HG02884 (cell line): ENCODE measurements around the gene SPECC1L.

ENCODE experiments used
- ATAC-seq: cut with Tn5 transposase; IDR thresholded peaks from one replicate; pipeline ENCODE4 v1.9.1; 2021; ENCODE audit warnings: mild to moderate bottlenecking, moderate library complexity; ENCODE audit not compliant: unreplicated experiment

SPECC1L gene

DNA sequence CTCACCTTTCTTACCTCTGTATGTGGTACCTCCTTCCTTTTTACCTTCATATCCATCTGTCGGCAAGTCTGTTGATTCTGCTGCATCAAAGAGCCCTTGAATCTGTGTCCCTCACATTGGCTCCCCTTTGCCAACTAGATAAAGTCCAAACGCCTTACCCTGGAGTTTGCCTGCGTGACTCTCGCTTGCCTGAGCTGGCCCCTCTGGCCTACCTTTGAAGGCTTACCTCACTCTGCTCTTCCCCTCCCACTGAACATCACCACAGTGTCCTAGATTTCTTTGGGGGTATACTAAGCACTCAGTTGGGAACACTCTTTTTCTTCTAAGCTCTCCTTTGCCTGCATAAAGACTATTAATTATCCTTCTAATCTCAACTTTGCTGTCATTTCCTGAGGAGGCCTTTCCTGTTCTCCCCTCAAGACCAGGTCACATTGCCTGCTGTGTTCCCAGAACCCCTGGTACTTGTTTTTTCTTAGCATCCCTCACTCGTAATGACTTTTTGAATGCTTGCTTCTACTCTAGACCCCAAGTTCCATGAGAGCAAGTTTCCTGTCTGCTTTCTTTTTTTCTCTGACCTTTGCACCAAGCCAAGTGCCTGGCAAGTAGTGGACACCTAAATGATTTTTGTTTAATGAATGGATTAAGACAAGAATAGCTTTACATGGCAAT lies 89.0 kb downstream of the SPECC1L start:
- no peak for ATAC-seq

DNA sequence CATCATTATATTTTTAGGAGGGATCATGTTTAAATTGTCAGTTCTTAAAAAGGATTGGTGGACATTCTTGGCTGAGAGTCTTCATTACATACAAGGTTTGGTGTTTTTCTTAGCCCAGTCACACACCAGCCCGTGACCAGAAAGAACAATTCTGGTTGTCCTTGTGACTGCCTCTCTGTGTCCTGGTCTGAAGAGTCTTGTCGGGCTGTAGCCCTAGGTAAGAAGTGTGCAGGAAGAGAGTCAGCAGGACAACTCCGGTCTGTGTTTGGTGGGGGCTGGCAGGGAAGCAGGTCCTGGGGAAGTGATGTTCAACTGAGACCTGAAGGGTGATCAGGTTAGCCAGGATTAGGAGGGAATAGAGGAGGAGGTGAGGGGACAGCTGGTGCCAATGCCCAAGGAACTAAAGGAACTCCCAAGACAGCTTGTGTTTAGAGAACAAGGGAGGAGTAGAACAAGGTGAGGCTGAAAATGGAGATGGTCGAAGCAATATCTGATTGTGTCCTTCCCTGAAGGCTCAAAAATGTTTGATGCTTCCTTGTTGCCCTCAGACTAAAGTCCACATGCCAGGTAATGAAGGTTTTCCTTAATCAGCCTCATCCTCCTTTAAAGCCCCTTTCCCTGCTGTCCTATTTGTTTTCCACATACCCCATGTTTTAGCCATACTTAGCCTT lies 91.5 kb downstream of the SPECC1L start:
- no peak for ATAC-seq

DNA sequence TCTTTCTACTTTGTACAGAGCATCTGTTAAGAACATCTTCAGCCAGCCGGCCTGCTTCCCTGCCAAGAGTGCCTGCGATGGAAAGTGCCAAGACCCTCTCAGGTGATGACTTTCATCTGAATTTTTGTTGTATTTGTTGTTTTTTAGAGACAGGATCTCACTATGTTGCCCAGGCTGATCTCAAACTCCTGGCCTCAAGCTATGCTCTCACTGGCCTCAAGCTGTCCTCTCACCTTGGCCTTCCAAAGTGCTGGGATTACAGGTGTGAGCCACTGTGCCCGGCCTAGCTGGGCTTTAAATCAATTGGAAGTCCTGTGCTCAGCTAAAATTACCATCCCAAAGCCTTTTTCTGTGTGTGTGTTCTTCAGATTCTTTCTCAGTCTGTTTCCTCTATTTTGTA lies 92.6 kb downstream of the SPECC1L start:
- ATAC-seq: no peak

DNA sequence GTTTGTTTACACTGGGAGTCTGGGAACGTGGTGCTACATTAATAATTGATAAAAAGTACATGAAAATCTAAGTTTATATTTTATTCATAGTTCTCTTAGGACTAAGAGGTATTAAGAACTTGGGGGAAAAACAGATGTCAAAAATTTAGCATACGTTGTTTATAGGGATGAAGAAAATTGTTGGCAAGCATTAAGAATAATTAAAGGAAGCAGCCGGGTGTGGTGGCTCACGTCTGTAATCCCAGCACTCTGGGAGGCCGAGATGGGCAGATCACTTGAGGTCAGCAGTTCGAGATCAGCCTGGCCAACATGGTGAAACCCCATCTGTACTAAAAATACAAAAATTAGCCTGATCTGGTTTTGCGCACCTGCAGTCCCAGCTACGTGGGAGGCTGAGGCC lies 96.1 kb downstream of the SPECC1L start:
- ATAC-seq: no peak

DNA sequence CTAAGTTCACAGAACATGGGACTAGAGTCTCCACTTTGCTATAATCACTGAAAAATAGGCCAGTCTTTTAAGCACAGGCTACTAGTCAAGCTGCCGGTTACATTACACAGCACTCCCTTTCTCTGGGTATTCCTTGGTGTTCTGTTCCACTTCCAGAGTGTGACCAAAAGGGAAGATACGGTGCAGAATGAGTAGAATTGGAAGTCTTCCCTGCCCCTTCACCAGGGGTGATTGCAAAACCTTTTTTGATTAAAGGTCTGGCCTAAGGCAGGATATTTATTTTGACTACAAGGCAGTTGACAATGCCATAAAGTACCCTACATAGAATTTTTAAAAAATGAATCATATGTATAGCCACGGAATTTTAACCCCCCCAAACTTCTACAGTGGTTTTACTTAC lies 97.2 kb downstream of the SPECC1L start:
- no peak for ATAC-seq

DNA sequence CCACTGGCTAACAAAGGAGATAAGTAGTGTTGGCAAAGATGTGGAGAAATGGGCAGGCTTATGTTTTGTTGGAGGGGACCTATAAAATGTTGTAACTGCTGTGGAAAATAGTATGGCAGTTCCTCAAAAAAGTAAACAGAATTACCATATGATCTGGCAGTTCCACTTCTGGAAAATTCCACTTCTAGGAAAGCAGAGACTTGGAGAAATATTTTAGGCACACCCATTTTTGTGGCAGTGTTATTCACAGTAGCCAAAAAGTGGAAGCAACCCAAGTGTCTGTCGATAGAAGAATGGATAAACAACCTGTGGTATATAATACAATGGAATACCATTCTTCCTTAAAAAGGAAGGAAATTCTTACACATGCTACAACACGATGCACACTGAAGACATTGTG lies 99.8 kb downstream of the SPECC1L start:
- no peak for ATAC-seq

GRCh38 chr22:24376002-24376401 lies 105.4 kb downstream of the SPECC1L start:
- ATAC-seq: no peak

DNA sequence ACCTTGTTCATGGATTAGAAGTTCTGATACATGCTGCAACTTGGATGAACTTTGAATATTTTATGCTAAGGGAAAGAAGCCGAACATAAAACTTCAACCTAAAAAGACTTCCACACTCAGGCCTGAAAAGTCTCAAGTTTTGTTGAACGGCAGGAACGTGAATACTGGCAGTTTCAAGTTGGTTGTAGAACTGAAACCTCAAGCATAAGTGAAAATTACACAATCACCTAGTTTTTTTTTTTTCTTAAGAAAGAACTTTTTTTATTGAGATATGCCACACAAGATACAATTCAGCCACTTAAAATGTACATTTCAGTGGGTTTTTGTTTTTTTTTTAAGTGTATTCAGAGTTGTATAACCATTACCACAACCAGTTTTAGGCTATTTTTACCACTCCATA lies 106.0 kb downstream of the SPECC1L start:
- ATAC-seq: no peak

GRCh38 chr22:24379536-24379935 lies 108.9 kb downstream of the SPECC1L start:
- ATAC-seq: no peak

DNA sequence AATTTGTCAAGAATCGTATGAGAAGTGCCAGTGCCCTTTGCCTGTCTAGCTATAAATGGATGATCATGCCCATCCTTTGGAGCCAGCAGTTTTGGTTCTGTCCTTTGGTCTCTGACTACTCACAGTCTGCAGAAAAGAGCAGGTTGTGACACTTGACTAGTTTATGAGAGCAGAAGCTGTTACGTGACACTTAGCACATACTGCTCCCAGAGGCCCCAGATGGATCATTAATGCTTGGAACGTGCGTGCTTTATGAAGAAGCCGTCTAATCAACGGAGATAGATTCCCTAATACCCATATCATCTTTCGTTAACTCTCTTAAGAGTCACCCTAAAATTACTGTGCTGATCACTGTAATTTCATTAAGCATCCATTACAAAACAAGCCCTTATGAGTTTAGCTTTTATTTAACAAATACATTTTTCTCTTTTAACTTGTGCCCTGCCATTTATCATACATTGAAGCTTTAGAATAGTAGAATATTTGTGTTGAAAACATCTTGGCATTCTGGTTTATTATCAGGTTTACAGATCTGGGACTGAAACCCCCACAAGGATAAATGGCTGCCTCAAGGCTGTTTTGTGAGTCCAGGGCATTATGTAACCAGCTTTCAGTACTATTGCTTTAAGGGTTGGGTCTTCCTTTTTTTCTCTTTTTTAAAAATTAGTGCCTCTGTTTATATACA lies 109.7 kb downstream of the SPECC1L start:
- no peak for ATAC-seq

DNA sequence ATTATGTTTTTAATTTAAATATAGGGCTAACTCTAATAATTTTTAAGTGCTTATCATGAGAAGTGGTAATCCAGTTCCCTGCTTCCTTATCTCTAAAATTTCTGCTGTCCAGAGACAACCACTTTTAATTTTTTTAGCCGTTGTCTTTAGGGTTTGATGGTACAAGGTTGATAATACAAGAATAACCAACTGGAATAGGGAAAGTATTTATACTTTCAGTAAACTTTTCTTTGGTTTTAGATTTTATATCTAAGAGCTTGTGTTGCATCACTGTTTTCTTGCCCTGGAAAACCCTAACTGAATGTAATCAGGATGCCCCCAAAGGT lies 110.2 kb downstream of the SPECC1L start:
- no peak for ATAC-seq

DNA sequence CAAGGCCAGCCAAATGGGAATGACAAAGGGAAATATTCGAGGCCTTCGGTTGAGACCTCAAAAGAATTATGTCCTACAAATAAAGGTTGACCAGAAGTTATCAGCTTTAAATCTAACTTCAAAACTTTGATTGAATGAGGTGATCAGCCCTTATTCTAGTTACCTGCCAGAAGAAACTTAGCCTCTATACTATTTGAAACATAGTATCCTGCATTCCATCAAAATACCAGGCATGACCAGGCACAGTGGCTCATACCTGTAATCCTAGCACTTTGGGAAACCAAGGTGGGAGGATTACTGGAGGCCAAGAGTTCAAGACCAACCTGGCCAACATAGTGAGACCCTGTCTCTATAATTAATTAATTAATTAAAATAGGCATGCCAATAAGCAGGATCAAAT lies 112.4 kb downstream of the SPECC1L start:
- no peak for ATAC-seq

DNA sequence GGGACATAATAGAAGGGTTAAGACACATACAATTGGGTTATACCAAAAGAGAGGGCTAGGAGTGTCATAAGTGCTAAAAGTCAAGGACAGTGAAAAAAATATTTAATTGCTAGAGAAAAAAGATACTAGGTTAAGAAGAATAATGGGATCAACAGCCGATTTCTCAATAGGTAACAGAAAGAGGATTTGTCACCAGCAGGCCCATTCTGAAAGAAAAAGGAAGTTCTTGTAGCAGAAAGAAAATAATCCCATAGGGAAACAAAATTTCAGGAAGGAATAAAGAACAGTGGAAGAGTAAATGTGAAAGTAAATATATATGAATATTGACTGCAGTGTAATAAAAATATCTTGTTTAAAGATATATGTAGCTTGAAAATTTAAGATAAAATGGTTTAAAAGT lies 113.5 kb downstream of the SPECC1L start:
- no peak for ATAC-seq

GRCh38 chr22:24386937-24387471 lies 116.4 kb downstream of the SPECC1L start:
- ATAC-seq: no peak

DNA sequence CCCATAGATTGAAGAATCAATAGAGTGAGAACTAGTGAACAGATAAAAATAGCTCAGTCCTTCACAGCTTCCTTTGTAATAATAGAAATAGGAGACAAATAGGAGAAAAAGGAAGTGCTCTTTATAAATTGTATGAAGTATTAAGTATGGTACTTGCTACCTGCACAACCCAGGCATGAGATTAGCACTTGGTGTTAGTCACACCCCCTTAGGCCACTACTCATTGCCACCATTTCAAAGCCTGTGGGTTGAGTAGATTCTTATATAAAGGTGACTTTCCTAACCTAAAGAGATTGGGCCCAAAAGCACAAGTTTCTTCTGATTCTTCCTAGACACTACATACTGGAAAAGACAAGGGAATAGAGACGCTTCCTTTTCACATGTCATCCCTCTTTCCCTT lies 119.0 kb downstream of the SPECC1L start:
- no peak for ATAC-seq

GRCh38 chr22:24390156-24390555 lies 119.5 kb downstream of the SPECC1L start:
- ATAC-seq: no peak

- ATAC-seq: no peak
Measured at GRCh38 chr22:24390576-24390975, 119.9 kb downstream of the SPECC1L start.

- ATAC-seq: no peak
Measured at GRCh38 chr22:24391836-24392217, 121.2 kb downstream of the SPECC1L start.

GRCh38 chr22:24392218-24392931 lies 121.7 kb downstream of the SPECC1L start:
- ATAC-seq: no peak

- no peak for ATAC-seq
Measured at GRCh38 chr22:24393012-24393559, 122.5 kb downstream of the SPECC1L start.

GRCh38 chr22:24393848-24394247 lies 123.2 kb downstream of the SPECC1L start:
- no peak for ATAC-seq
